Testis (tissue), 3 donors: ENCODE results near the gene LAMA5. TPM values are rescaled to one million over a fixed set of nuclear protein-coding genes. Genes with fewer than 3 reads are reported as not detected.

Experiments
- DNase-seq: peaks from one replicate; pipeline ENCODE4 v3.0.0-alpha.2; 2019
- H3K27ac ChIP-seq, 2 donors: fragments of 200-600 bp; sonication (generic); one replicate each; pipeline ENCODE4 v1.5.1; 2019
- H3K27me3 ChIP-seq: fragments of 200-600 bp; sonication (generic); one replicate; pipeline ENCODE4 v1.5.1; 2019
- H3K36me3 ChIP-seq: fragments of 200-600 bp; sonication (generic); one replicate; pipeline ENCODE4 v1.5.1; 2017; ENCODE audit warnings: low read depth; ENCODE audit errors: missing control alignments
- H3K4me1 ChIP-seq: fragments of 200-600 bp; sonication (generic); one replicate; pipeline ENCODE4 v1.5.1; 2019
- H3K4me3 ChIP-seq, 2 donors: fragments of 200-600 bp; sonication (generic); one replicate each; pipeline ENCODE4 v1.5.1; 2017 to 2019
- H3K9me3 ChIP-seq: fragments of 200-600 bp; sonication (generic); one replicate; pipeline ENCODE4 v1.5.1; 2017
- POLR2A ChIP-seq: fragments of 450-650 bp; IDR thresholded peaks from one replicate; pipeline ENCODE4 v1.6.1; 2017; ENCODE audit warnings: antibody characterized with exemption, mild to moderate bottlenecking, moderate library complexity
- WGBS, 2 donors: methylation state at CpG; one replicate each; pipeline ENCODE4 v1.1.5; 2018; 5-methylcytosine and 5-hydroxymethylcytosine counted together
- intact Hi-C: fragments of 100-400 bp; cut with DNase I; formaldehyde crosslinking; loops from one replicate; pipeline ENCODE4 v1.15.1; 2023; ENCODE audit warnings: low total_unique reads
- polyA plus RNA-seq: library from polyadenylated mRNA; stranded (reverse); fragments of 350-450 nt; fragmentation: Illumina TruSeq; extraction: RNeasy Lipid Tissue Mini Kit (QIAGEN cat#74804); gene quantifications from one replicate; pipeline ENCODE4 v1.2.3, GENCODE V29; 2014; ENCODE audit warnings: low read depth, low replicate concordance; ENCODE audit not compliant: insufficient read depth
- total RNA-seq, 2 donors: library from RNA; depleted of rRNA; stranded (reverse); fragments of >200 nt; gene quantifications; one replicate each; pipeline ENCODE4 v1.2.3, GENCODE V29; 2016
- TF ChIP-seq, protein P1 (sequence below), 3 experiments: fragments of 450-650 bp in 2 of 3; fragments of 200-600 bp in 1 of 3; sonication (generic) in 1 of 3; IDR thresholded peaks; one replicate each; pipeline ENCODE4 v1.5.1; 2016 to 2019; ENCODE audit warnings: antibody characterized with exemption in 3 of 3, mild to moderate bottlenecking in 2 of 3, moderate library complexity in 1 of 3

The LAMA5 gene
- total and polyA plus RNA-seq, 3 donors from 2014 or later: 33.2 to 144 (median 121) TPM

DNA sequence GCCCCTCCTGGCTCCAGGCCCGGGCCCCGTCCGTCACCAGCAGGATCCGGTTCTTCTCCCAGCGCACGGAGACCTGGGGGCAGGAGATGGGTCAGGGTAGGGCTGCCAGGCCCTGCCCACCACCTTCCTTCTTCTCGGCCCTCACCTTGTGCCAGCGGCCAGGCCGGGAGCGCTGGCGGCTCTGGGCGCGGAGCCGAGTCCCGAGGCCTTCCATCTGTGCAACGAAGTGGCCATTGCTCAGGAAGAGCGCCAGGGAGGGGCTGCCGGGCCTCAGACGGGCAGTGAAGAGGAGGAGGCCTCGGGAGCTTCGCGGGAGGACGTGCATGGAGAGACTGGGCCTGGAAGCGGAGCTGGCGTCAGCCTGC is 56.4 kb downstream of the LAMA5 start:
- peak; percentile 60 for DNase-seq
- no peak overlapping the region for H3K4me3 ChIP-seq
- H3K36me3 ChIP-seq: no peaks in the 10 kb centered on the region
- peaks cover 1% of the 10 kb centered on the region for H3K4me1 ChIP-seq
- 70 to 80% methylated on average over 12 to 25 of the region's 25 CpGs for WGBS, 2 donors
- intact Hi-C loops: no loop called here
- no peak overlapping the region for H3K27ac ChIP-seq
- TF ChIP-seq POLR2A: no peak
- TF ChIP-seq, protein P1, sequence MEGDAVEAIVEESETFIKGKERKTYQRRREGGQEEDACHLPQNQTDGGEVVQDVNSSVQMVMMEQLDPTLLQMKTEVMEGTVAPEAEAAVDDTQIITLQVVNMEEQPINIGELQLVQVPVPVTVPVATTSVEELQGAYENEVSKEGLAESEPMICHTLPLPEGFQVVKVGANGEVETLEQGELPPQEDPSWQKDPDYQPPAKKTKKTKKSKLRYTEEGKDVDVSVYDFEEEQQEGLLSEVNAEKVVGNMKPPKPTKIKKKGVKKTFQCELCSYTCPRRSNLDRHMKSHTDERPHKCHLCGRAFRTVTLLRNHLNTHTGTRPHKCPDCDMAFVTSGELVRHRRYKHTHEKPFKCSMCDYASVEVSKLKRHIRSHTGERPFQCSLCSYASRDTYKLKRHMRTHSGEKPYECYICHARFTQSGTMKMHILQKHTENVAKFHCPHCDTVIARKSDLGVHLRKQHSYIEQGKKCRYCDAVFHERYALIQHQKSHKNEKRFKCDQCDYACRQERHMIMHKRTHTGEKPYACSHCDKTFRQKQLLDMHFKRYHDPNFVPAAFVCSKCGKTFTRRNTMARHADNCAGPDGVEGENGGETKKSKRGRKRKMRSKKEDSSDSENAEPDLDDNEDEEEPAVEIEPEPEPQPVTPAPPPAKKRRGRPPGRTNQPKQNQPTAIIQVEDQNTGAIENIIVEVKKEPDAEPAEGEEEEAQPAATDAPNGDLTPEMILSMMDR (IDR thresholded peaks at IDR 0.05): no peak
- no peaks in the 10 kb centered on the region for H3K27me3 ChIP-seq
- no peaks in the 10 kb centered on the region for H3K9me3 ChIP-seq

DNA sequence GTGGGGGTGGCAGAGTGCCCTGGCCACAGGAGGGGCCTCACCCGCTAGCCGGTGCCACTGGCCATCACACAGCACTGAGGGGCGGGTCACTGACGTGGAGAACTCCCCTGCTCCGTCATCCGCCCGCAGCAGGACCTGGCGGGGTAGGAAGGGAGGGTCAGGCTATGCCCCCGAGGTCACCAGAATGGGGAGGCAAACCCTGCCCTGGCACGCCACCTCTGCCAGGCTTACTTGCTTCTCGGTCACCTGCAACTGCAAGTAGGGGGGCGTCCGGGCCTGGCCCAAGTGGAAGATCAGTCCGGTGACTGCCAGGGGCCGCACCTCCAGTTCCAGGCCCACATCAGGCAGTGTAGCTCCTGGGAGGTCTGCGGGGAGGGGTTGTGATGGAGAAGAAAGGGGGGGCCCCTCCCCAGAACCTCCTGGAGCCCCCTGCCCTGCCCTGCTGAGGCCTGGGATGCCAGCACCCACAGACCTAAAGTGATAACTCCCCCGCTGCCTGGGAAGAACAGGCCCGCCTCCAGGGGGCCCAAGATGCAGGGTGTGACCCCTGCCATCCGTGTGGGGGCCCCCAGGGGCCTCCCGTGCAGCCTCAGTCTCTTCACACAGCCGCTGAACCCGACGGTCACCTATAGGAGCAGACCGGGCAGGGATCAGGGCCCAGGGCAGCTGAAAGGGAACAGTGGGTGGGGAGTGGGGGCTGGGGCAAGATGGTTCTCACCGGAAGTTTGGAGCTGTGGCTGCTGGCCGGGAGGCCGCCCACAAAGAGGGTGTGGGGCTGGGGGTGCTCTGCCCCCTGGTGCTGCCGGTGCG is 57.0 kb downstream of the LAMA5 start:
- Histone ChIP-seq H3K27ac (no peak overlapping the region), H3K9me3 (no peaks in the 10 kb centered on the region), H3K4me3 (no peak overlapping the region), H3K36me3 (no peaks in the 10 kb centered on the region), H3K4me1 (peaks cover 5% of the 10 kb centered on the region), H3K27me3 (no peaks in the 10 kb centered on the region)
- no peak for DNase-seq
- TF ChIP-seq, protein P1 (IDR thresholded peaks at IDR 0.05): no peak
- TF ChIP-seq POLR2A: no peak
- intact Hi-C loops: no loop called here
- 83 to 85% methylated on average over 7 to 29 of the region's 29 CpGs for WGBS, 2 donors

DNA sequence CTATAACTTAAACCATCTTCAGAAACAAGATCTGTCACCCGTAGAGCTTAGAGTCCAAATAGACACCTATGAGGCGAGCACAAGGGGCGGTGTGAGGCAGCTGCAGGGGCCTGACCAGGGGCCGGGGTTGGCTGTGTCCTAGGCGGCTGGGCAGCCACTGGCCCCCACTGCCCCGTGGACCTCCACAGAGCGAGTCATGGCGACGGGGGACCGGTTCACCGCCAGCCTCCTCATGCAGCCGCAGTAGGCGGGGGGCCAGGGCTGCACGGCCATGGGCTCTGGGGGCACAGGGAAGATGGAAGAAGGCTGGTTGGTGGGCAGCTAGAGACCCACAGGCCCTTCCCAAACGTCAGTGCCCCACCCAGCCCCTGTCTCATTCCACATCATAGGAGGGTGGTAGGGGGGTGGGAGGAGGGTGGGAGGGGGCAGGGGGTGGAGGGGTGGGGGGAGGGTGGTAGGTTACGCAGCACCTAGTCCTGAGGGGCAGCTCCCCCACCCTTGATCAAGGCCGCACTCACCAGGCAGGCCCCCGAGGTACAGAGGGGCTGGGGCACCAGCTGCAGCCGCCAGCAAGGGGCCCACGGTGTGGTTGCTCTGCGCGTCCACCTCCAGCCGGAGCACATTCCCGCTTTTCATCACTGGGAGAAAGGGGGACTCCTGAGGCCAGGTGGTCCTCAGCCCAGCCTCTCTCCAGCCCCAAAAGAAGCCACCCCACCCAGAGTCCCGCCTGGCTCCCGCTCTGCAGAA is 57.7 kb downstream of the LAMA5 start:
- no peak for DNase-seq
- Histone ChIP-seq H3K27me3 (no peaks in the 10 kb centered on the region), H3K9me3 (no peaks in the 10 kb centered on the region), H3K4me3 (no peak overlapping the region), H3K36me3 (no peaks in the 10 kb centered on the region), H3K27ac (no peak overlapping the region), H3K4me1 (peaks cover 13% of the 10 kb centered on the region)
- intact Hi-C loops: no loop called here
- WGBS, 2 donors: 89 to 90% methylated on average over 19 to 25 of the region's 26 CpGs
- no peak for TF ChIP-seq POLR2A
- TF ChIP-seq, protein P1 (IDR thresholded peaks at IDR 0.05): no peak

DNA sequence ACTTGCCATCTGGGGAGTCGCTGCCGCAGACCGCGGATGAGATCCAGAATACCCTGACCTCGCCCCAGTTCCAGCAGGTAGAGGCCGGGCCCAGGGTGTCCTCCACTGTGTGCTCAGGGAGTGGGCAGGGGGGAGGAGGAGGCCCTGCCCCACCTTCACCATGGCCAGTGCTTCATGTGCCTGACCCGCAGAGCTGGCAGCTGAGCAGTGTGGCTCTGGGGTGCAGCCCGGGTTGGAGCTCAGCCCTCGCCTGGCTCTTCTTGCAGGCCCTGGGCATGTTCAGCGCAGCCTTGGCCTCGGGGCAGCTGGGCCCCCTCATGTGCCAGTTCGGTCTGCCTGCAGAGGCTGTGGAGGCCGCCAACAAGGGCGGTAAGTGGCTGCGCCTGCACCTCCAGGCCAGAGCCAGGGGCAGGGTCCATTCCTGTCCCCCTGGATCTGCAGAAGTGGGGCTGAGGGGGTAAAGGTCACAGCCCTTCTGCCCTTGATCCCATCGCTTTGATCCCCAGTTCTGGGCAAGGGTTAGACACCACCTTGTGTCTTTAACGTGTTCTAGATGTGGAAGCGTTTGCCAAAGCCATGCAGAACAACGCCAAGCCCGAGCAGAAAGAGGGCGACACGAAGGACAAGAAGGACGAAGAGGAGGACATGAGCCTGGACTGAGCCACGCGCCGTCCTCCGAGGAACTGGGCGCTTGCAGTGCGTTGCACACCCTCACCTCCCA is 58.9 kb downstream of the LAMA5 start:
- no peak for DNase-seq
- intact Hi-C loops: no loop called here
- WGBS, 2 donors: 86 to 93% methylated on average over 17 to 29 of the region's 29 CpGs
- H3K27ac ChIP-seq: no peak overlapping the region
- H3K36me3 ChIP-seq: no peaks in the 10 kb centered on the region
- no peak overlapping the region for H3K4me3 ChIP-seq
- no peaks in the 10 kb centered on the region for H3K9me3 ChIP-seq
- TF ChIP-seq, protein P1 (IDR thresholded peaks at IDR 0.05): no peak
- no peak for TF ChIP-seq POLR2A
- H3K27me3 ChIP-seq: no peaks in the 10 kb centered on the region
- H3K4me1 ChIP-seq: peaks cover 18% of the 10 kb centered on the region
